Measurements from ENCODE around the gene AGTPBP1.

GRCh38 chr9:85727500-85727899, 14.3 kb downstream of the AGTPBP1 start:
- TF ChIP-seq POLR2A (IDR thresholded peaks at IDR 0.05; ENCODE audit: control extremely low read depth in 1 of 2, low read depth in 2 of 2, low read length in 2 of 2) (no peak), ZNF274 (IDR thresholded peaks at IDR 0.05; ENCODE audit: borderline replicate concordance, extremely low read depth, low read length) (no peak)

Data from H1 (cell line).